GM21786 (cell line): Measurements from ENCODE around the gene MYO7B.

Experiments
- ATAC-seq: cut with Tn5 transposase; IDR thresholded peaks from one replicate; pipeline ENCODE4 v1.9.1; 2021; ENCODE audit not compliant: unreplicated experiment

Gene MYO7B

GRCh38 chr2:127535422-127535901 is at the start of gene MYO7B:
MYO7B (plus strand) TSS chr2:127535683; CDS start chr2:127559723, 24,040 bp downstream.
- no peak for ATAC-seq

DNA sequence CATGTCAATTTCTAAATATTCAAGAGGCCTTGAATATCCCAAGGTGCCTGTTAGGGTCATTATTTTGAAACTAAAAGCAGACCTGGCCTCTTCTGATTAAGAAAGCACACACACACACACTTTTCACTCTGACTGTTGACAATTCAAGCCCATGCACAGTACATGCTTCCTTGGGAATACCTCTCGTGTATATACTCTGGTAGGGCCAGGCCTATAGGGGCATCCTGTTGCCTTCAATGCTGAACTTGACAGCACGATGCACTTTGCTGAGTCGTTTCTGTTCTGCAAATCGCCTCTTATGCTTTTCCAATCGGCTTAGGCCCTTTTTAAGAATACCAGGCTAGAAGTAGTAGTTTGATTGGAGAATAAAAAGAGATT is 49.8 kb upstream of the MYO7B start:
- ATAC-seq: no peak

- no peak for ATAC-seq
Measured at GRCh38 chr2:127486247-127487058, 49.0 kb upstream of the MYO7B start.

GRCh38 chr2:127490283-127490682 is 45.2 kb upstream of the MYO7B start:
- ATAC-seq: no peak

GRCh38 chr2:127498386-127498785 is 37.1 kb upstream of the MYO7B start:
- ATAC-seq: no peak

DNA sequence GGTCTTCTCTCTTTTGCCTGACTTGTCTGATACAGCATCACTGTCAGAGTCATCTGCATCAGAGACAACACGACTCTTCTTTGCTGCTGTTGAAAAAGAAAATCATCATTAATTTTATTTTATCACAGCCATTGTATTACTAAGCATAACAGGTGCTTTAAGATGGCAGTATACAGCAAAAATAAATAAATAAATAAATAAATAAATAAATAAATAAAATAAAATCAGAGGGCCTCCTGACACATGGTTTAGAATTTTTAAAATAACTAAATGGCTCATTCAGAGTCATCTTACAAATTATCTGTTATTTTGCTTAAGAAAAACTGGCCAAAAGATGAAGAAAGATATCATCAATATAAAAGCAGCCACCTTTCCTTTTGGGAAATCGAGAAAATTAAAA is 32.0 kb upstream of the MYO7B start:
- no peak for ATAC-seq

GRCh38 chr2:127504552-127505430 is 30.7 kb upstream of the MYO7B start:
- no peak for ATAC-seq

DNA sequence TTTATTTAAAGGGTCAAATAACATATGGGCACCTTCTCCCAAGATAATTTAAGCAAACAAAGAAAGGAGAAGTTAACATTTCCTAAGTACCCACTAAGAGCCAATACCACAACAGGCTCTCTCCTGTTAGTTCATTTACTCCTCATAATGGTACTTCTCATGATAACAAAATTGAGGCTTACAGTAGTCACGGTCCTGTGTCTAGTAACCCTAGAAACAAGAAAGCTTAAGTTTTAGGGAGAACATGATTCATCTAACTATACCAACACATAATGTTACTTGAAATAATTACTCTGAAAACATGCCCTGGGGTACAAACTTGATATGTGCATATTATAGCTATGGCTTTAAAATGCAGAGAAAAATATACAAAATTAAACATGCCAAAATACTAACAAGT is 29.0 kb upstream of the MYO7B start:
- no peak for ATAC-seq

GRCh38 chr2:127508023-127508630 is 27.4 kb upstream of the MYO7B start:
- no peak for ATAC-seq

GRCh38 chr2:127508631-127509034 is 26.9 kb upstream of the MYO7B start:
- ATAC-seq: peak; percentile 74

- ATAC-seq: no peak
Measured at GRCh38 chr2:127510073-127510472, 25.4 kb upstream of the MYO7B start.

DNA sequence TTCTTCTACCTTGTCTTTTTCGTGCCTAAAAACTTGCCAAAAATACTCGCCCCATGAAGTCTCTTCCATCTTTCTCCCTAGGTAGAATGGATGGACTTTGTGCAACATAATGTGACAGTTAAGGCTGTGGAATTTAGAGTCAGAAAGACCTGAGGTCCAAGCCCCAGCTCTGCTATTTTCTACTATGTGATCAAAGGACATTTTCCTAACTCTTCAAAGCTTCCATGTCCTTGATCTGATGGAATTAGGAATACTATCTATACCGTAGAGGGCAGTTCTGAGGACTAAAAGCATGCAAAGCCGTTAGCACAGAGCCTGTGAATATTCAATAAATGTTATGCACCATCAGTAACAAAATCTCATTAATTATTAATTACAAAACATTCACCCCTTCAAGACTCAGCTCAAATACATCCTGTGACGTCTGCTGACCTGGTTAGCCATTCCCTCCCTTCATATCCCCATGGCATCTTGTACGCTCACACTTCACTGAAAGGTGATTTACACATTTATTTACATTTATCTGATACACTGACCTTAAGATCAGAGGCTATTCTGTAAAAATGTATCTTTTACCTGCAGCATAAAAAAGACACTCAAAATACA is 24.3 kb upstream of the MYO7B start:
- no peak for ATAC-seq

DNA sequence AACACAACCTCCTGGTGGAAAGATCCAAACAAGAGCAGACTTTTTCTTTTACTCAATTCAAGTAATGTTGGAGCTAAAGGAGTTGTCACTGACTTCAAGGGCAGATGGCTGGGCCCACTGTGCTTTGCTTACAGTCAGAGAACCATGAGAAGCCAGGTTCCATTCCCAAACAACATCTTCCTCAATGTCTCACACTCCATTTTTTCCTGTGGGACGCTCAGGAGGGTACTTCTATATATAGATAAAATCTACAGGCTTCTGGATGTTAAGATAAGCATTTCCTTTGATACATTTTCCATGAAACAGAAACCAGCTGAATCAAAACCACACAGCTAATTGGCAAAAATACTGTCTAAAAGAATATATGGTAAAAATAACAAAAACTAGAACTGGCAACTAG is 23.6 kb upstream of the MYO7B start:
- no peak for ATAC-seq

DNA sequence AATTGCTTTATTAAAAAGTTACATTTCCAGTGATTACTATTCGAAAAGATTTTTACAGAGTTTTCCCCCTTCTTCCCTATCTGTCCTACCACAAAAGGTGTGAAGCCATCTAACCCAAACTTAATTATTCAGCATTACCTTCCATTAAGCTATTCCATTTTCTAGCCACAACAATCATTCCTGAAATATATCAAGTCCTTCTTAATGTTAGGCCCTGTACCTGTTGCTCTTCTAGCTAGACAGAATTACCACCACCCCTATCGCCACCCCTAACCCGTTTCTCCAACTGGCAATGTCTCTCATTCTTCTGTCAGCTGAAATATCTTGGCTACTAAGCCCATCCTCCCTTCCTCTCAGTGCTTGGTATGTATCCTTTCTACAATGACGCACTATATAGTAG is 23.1 kb upstream of the MYO7B start:
- no peak for ATAC-seq

DNA sequence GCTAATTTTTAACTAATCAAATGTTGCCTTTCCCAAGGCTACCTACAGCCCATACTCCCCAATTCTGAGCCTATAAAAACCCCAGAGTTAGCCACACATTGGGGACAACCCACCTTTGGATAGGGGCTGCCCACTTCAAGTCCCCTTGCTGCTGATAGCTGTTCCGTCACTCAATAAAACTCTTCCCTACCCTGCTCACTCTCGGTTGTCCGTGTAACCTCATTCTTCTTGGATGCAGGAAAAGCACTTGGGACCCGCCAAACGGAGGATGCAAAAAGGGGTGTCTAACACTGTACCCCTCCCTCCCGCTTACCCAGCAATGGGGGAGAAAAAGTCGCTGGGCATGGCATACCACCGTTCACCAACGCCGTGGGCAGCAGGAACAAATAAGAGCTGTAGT is 21.4 kb upstream of the MYO7B start:
- ATAC-seq: no peak

GRCh38 chr2:127514485-127514884 is 21.0 kb upstream of the MYO7B start:
- no peak for ATAC-seq

GRCh38 chr2:127515383-127515915 is 20.0 kb upstream of the MYO7B start:
- ATAC-seq: no peak

DNA sequence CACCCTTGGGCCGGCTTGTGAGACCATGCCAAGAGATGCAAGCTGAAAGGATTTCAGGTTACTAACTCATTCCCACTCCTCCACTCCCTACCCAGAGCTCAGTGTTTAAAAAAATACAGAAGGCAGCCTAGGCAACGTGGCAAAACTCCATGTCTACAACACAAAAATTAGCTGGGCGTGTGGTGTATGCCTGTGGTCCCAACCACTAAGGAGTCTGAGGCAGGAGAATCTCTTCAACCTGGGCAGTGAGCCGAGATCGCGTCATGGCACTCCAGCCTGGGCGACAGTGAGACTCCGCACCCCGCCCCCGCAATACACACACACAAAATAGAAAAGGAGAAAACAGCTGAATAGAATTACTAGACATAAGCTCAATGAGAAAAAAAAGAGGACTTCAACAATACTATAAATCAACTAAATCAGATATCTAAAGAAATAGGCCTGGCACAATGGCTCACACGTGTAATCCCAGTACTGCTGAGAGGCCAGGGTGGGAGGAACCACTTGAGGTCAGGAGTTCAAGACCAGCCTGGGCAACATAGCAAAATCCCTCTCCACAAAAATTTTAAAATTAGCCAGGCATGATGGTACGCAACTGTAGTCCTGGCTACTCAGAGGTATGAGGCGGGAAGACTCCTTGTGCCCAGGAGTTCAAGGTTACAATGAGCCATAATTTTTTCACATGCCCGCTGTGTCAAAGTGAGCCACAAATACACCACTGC is 19.3 kb upstream of the MYO7B start:
- ATAC-seq: no peak

GRCh38 chr2:127517465-127517864 is 18.0 kb upstream of the MYO7B start:
- ATAC-seq: no peak

GRCh38 chr2:127520424-127520823 is 15.1 kb upstream of the MYO7B start:
- ATAC-seq: no peak
